ENCODE results near the gene ATG14. TPM values are rescaled to one million over a fixed set of nuclear protein-coding genes. Genes with fewer than 3 reads are reported as not detected.

The ATG14 gene
- total and polyA plus RNA-seq, 2 of the 13 experiments (the other 11 are each of a cell fraction or from before 2014, with no cell fraction given): 7.2 to 9.1 TPM

DNA sequence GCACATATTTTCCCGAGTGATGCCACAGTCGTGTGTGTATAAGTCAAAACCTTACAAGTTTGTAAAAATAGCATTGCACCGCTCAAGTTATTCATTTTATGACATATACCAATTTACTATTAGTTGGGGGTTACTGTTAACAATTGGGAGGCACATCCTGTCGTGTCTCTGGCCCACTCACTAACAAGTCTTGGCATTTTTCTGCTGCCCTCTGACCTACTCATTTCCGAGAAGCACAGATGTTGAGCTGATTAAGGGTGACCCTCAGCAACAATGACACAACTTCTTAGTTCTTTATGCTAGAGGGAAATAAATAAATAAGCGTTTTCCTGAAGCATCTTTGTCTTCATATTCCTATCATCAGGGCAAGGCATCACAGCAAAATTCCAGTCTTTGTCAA is 6.8 kb upstream of the ATG14 start:
- no peak overlapping the region for H3K4me2 ChIP-seq (ENCODE audit: low read depth, low read length)
- no peaks in the 10 kb centered on the region for H3K36me3 ChIP-seq (replicated peaks in 1 of 2; ENCODE audit: control insufficient read depth in 1 of 2, insufficient read depth in 2 of 2, low read length in 2 of 2)
- POLR2A ChIA-PET: no interaction called here

DNA sequence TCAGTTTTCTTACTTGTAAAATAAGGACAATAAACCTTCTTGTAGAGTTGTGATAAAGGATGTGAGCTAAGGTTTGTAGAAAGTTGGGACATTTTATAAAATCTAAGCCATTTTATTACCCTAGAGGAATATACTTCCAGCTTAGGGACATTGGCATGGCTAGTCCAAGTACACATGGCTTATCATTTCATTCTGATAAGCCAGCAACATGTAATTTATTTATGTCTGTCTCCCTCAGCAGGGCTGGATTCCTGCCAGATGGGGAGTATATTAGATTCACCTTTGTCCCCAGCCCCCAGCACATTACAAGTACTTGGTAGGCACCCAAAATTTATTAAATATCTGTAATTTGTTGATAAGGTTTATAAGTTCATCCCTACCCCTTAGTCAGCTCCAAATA is 6.3 kb upstream of the ATG14 start:
- BruUV-seq (replicated peaks): no TSS peak
- TF ChIP-seq, protein P1, sequence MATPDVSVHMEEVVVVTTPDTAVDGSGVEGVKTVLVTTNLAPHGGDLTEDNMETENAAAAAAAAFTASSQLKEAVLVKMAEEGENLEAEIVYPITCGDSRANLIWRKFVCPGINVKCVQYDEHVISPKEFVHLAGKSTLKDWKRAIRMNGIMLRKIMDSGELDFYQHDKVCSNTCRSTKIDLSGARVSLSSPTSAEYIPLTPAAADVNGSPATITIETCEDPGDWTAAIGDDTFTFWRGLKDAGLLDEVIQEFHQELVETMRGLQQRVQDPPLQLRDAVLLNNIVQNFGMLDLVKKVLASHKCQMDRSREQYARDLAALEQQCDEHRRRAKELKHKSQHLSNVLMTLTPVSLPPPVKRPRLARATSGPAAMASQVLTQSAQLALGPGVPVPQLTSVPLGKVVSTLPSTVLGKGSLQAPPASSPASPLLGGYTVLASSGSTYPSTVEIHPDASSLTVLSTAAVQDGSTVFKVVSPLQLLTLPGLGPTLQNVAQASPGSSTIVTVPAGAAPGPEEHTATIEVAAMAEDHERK (CRISPR knock-in tag; IDR thresholded peaks at IDR 0.05; ENCODE audit: low read depth): no peak
- TF ChIP-seq ZSCAN25 (CRISPR knock-in tag; IDR thresholded peaks at IDR 0.05): no peak
- no peak for TF ChIP-seq ZKSCAN5 (CRISPR knock-in tag; IDR thresholded peaks at IDR 0.05)
- no peak for TF ChIP-seq ZNF607 (CRISPR knock-in tag; IDR thresholded peaks at IDR 0.05; ENCODE audit: borderline replicate concordance)
- Histone ChIP-seq H3K27ac (ENCODE audit: extremely low read length, insufficient read depth, low read length) (no peak overlapping the region), H3K27me3 (ENCODE audit: control insufficient read depth in 1 of 2, insufficient read depth in 2 of 2, low read length in 2 of 2) (peaks cover 0 to 2% of the 10 kb centered on the region in 2 experiments; a peak in 1 of 5 replicates), H3K9ac (ENCODE audit: insufficient read depth, low read depth, low read length) (no peak overlapping the region), H2AFZ (ENCODE audit: low read length) (no peak overlapping the region), H3K4me3 (replicated peaks in 1 of 3; ENCODE audit: insufficient read depth in 1 of 3, low read depth in 2 of 3, low read length in 3 of 3) (no peak overlapping the region), H3K36me3 (replicated peaks in 1 of 2; ENCODE audit: control insufficient read depth in 1 of 2, insufficient read depth in 2 of 2, low read length in 2 of 2) (no peaks in the 10 kb centered on the region), H3K4me1 (ENCODE audit: insufficient read depth, low read length) (peaks cover 11% of the 10 kb centered on the region; the same call in 1 of the 2 replicates), H4K20me1 (ENCODE audit: insufficient read depth, low read length) (no peaks in the 10 kb centered on the region), H3K79me2 (ENCODE audit: insufficient read depth, low read length) (no peaks in the 10 kb centered on the region), H3K4me2 (ENCODE audit: low read depth, low read length) (no peak overlapping the region), H3K9me3 (ENCODE audit: low read length) (no peaks in the 10 kb centered on the region)
- intact Hi-C loops (cut with micrococcal nuclease; ENCODE audit: unreplicated experiment) (no loop called here), in situ Hi-C loops (cut with HindIII; ENCODE audit: extremely low pct_ligation_motif_present, low pct_unique_long_range_greater_than_20kb) (no loop called here)
- FAIRE-seq (no peak), ATAC-seq (no peak), DNase-seq (ENCODE audit: low spot score) (no peak)
- ChIA-PET POLR2A (no interaction called here), CTCF (ENCODE audit: low intra/inter-chr PET ratio, low total read pairs) (no interaction called here)

More for the DNA sequence above, 6.8 kb upstream of the ATG14 start:
- no peak for TF ChIP-seq FOXP1 (IDR thresholded peaks at IDR 0.05)
- no peak for TF ChIP-seq FOXP1 (CRISPR knock-in tag; IDR thresholded peaks at IDR 0.05)
- ATAC-seq (no peak), FAIRE-seq (no peak), DNase-seq (ENCODE audit: low spot score) (no peak)
- Histone ChIP-seq H3K9me3 (ENCODE audit: low read length) (no peaks in the 10 kb centered on the region), H3K4me3 (replicated peaks in 1 of 3; ENCODE audit: insufficient read depth in 1 of 3, low read depth in 2 of 3, low read length in 3 of 3) (no peak overlapping the region), H4K20me1 (ENCODE audit: insufficient read depth, low read length) (no peaks in the 10 kb centered on the region), H3K9ac (ENCODE audit: insufficient read depth, low read depth, low read length) (no peak overlapping the region), H2AFZ (ENCODE audit: low read length) (no peak overlapping the region), H3K79me2 (ENCODE audit: insufficient read depth, low read length) (no peaks in the 10 kb centered on the region), H3K27me3 (ENCODE audit: control insufficient read depth in 1 of 2, insufficient read depth in 2 of 2, low read length in 2 of 2) (peaks cover 0 to 2% of the 10 kb centered on the region in 2 experiments; a peak in 1 of 5 replicates), H3K4me1 (ENCODE audit: insufficient read depth, low read length) (peaks cover 11% of the 10 kb centered on the region; the same call in 1 of the 2 replicates), H3K27ac (ENCODE audit: extremely low read length, insufficient read depth, low read length) (no peak overlapping the region)
- no TSS peak for BruUV-seq (replicated peaks)
- WGBS (ENCODE audit: low lambda C conversion rate): 3% methylated on average over 6 of the region's 6 CpGs
- intact Hi-C loops (cut with micrococcal nuclease; ENCODE audit: unreplicated experiment) (no loop called here), in situ Hi-C loops (cut with HindIII; ENCODE audit: extremely low pct_ligation_motif_present, low pct_unique_long_range_greater_than_20kb) (no loop called here)
- CTCF ChIA-PET (ENCODE audit: low intra/inter-chr PET ratio, low total read pairs): no interaction called here

All from HepG2 (cell line).